GM13977 (cell line): ENCODE results near the gene AFF3.

Experiments
- DNase-seq: peaks from one replicate; pipeline ENCODE4 v3.0.0; 2012; ENCODE audit warnings: low spot score
- CTCF ChIP-seq: IDR thresholded peaks from 2 replicates; pipeline ENCODE4 v1.5.1; 2012; ENCODE audit warnings: mild to moderate bottlenecking, control low read depth; ENCODE audit not compliant: insufficient read depth; ENCODE audit errors: extremely low read depth, missing control alignments
- in situ Hi-C: fragments of 300-500 bp; cut with MboI; formaldehyde crosslinking; loops from one replicate; pipeline ENCODE4 v1.12.0; 2022; ENCODE audit warnings: low sequenced_read_pairs, low pct_unique_long_range_greater_than_20kb, mixed read lengths, inconsistent platforms; ENCODE audit not compliant: unreplicated experiment

The AFF3 gene

GRCh38 chr2:100016756-100017155 is 125.6 kb downstream of the AFF3 start:
- no peak for TF ChIP-seq CTCF
- DNase-seq: no peak
- in situ Hi-C loops: no loop called here

- DNase-seq: no peak
- no peak for TF ChIP-seq CTCF
- in situ Hi-C loops: no loop called here
These were observed 126.5 kb downstream of the AFF3 start for GRCh38 chr2:100015849-100016248.

- no peak for DNase-seq
- in situ Hi-C loops: no loop called here
These were observed 128.3 kb downstream of the AFF3 start for GRCh38 chr2:100013892-100014677.

GRCh38 chr2:100012561-100012960 is 129.8 kb downstream of the AFF3 start:
- in situ Hi-C loops: no loop called here
- no peak for TF ChIP-seq CTCF
- DNase-seq: no peak

More at GRCh38 chr2:100013892-100014677, 128.3 kb downstream of the AFF3 start:
- TF ChIP-seq CTCF: no peak

- TF ChIP-seq CTCF: no peak
- DNase-seq: no peak
- in situ Hi-C loops: no loop called here
These were observed 131.1 kb downstream of the AFF3 start for GRCh38 chr2:100011272-100011731.

- in situ Hi-C loops: no loop called here
- DNase-seq: no peak
- TF ChIP-seq CTCF: no peak
These were observed 131.8 kb downstream of the AFF3 start for GRCh38 chr2:100010606-100011005.

GRCh38 chr2:100009743-100010142 is 132.6 kb downstream of the AFF3 start:
- in situ Hi-C loops: no loop called here
- TF ChIP-seq CTCF: no peak
- DNase-seq: no peak
